Measurements from ENCODE around the gene MIEF1.

Gene MIEF1

DNA sequence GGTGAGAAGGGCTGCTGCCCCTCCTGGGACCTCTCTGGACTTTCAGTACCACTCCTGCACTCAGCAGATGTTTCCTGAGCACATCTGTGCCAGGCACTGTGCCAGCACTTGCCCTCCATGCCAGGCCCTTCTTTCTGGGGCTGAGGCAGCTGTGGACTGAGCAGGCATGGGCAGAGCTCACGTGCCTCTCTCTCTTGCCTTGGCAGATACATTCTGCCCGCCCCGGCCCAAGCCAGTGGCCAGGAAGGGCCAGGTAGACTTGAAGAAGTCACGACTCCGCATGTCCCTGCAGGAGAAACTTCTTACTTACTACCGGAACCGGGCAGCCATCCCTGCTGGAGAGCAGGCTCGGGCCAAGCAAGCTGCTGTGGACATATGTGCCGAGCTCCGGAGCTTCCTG lies 9.9 kb downstream of the MIEF1 start:
- no peak for DNase-seq (ENCODE audit: extremely low read depth, low read depth)
- TF ChIP-seq, protein P1, sequence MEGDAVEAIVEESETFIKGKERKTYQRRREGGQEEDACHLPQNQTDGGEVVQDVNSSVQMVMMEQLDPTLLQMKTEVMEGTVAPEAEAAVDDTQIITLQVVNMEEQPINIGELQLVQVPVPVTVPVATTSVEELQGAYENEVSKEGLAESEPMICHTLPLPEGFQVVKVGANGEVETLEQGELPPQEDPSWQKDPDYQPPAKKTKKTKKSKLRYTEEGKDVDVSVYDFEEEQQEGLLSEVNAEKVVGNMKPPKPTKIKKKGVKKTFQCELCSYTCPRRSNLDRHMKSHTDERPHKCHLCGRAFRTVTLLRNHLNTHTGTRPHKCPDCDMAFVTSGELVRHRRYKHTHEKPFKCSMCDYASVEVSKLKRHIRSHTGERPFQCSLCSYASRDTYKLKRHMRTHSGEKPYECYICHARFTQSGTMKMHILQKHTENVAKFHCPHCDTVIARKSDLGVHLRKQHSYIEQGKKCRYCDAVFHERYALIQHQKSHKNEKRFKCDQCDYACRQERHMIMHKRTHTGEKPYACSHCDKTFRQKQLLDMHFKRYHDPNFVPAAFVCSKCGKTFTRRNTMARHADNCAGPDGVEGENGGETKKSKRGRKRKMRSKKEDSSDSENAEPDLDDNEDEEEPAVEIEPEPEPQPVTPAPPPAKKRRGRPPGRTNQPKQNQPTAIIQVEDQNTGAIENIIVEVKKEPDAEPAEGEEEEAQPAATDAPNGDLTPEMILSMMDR (IDR thresholded peaks at IDR 0.05; ENCODE audit: low read depth, low read length, missing control alignments): no peak
- H3K4me3 ChIP-seq (replicated peaks; ENCODE audit: low read depth, low read length): no peak overlapping the region

DNA sequence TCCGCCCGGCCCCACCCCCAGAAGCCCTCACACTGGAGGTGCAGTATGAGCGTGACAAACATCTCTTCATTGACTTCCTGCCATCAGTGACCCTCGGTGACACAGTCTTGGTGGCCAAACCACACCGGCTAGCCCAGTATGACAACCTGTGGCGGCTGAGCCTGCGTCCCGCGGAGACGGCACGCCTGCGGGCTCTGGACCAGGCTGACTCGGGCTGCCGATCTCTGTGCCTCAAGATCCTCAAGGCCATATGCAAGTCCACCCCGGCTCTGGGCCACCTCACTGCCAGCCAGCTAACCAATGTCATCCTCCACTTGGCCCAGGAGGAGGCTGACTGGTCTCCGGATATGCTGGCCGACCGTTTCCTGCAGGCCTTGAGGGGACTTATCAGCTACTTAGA lies 11.7 kb downstream of the MIEF1 start:
- TF ChIP-seq, protein P1 (IDR thresholded peaks at IDR 0.05; ENCODE audit: low read depth, low read length, missing control alignments): no peak
- no peak overlapping the region for H3K4me3 ChIP-seq (replicated peaks; ENCODE audit: low read depth, low read length)
- DNase-seq (ENCODE audit: extremely low read depth, low read depth): no peak

DNA sequence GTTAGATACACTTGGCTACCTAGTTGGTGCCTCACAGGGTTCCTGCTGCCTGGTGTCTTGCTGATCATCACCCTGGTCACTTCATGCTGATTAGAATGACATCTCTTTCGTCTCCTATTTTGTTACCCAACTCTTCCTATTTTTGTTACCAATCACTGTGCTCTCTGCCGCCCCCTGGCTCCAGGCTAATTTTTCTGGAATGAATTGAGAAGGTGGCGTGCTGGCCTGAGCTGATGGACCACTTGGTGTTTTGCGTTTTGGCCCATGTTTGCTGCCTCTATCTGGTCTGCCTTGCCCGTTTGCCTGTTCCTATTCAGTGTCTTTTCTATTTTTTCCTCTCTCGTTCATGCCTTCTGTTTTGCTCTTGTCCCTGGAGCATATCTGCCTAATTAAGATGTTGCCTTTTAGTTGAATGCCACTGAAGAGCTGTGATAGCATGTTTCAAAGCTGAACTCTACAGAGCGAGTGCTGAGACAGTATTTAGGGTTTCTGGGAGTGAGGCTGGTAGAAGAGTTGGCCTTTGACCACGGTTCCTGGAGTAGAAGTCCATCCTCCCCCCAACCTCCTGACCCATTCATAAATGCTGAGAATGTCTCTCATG lies 12.4 kb downstream of the MIEF1 start:
- no peak for DNase-seq (ENCODE audit: extremely low read depth, low read depth)
- TF ChIP-seq, protein P1 (IDR thresholded peaks at IDR 0.05; ENCODE audit: low read depth, low read length, missing control alignments): peak; percentile 77
- no peak overlapping the region for H3K4me3 ChIP-seq (replicated peaks; ENCODE audit: low read depth, low read length)

DNA sequence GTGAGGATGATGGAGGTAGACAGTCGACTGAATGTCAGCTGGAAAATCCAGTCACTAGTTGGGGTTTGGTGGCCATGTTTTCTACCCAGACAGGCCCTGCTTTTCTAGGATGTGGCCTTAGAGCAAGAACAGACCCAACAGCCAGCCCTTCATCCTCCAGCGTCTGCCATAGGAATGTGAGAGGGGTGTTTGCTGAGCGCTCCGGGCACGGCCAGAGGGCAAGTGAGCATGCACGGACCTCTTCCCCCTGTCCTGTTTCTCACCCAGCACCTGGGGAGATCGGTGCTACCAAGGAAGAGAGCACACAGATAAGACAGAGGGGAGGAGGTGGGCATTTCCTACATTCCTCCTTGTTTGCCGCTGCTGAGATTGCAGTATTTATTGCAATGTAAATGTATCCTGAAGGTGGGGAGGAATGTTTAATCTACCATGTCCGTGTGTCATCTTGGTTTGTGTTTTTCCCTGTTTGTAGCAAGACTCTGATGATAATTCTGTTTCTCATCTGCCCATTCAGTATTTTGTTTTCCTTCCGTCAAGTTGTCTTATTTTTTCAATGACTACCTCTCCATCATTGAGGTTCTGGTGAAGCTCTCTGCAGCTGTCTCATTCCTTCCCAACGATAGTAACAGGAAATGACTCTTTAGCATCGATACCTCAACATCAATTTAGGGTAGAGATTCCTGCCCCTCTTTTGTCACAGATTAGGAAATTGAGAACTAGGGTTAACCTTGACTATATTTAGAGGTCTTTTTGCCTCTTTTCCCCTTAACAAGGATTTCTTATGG lies 13.4 kb downstream of the MIEF1 start:
- TF ChIP-seq, protein P1 (IDR thresholded peaks at IDR 0.05; ENCODE audit: low read depth, low read length, missing control alignments): no peak
- no peak overlapping the region for H3K4me3 ChIP-seq (replicated peaks; ENCODE audit: low read depth, low read length)
- DNase-seq (ENCODE audit: extremely low read depth, low read depth): no peak

DNA sequence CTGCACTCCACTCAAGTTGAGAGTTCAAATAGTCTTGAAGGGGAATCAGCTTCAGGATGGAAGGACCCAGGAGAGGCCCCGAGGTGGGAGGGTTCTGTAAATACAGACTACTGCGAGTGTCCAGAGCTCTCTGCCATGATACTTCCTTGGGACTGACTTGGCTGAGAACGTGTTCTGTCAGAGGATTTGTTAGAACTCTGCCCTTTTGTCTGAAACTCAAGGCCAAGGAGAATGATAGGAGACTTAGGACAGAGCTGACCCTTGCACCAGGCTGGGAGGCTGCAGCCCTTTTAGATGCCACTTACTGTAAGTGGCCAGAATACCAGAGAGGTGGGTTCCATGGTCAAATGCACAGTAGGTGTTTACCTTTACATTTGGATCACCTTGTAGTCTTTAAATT lies 15.4 kb downstream of the MIEF1 start:
- no peak overlapping the region for H3K4me3 ChIP-seq (replicated peaks; ENCODE audit: low read depth, low read length)
- TF ChIP-seq, protein P1 (IDR thresholded peaks at IDR 0.05; ENCODE audit: low read depth, low read length, missing control alignments): no peak
- DNase-seq (ENCODE audit: extremely low read depth, low read depth): no peak

DNA sequence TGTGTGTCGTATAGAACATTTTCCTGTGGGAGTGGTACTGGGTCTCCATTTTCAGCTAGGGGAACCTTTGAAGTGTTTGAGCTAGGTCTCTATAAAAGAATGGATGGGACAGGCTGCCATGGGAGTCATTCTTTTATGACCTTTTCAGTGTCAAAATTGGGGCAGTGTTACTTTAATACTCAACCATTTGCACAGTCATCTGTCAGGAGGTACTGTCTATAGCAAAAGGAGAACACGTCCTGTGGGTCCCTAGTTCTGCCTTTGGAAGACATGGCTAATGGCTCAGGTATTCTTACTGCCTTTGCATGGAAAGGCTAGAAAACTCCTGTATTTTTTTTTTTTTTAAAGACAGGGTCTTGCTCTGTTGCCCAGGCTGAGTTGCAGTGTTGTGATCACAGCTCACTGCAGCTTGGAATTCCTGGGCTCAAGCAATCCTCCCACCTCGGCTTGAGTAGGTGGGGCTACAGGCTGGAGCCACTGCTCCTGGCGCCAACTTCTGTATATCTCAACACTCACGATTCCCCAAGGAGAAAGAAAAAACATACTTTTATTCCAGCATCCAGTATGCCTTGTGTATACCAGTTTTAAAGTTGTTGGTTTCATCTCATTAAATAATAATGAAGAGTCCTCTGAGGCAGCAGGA lies 16.2 kb downstream of the MIEF1 start:
- DNase-seq (ENCODE audit: extremely low read depth, low read depth): no peak
- TF ChIP-seq, protein P1 (IDR thresholded peaks at IDR 0.05; ENCODE audit: low read depth, low read length, missing control alignments): no peak
- peak overlapping the region; percentile 88 for H3K4me3 ChIP-seq (replicated peaks; ENCODE audit: low read depth, low read length)
